ENCODE measurements around the gene BCHE.

BCHE gene

GRCh38 chr3:165803471-165803870 is 33.8 kb downstream of the BCHE start:
- TF ChIP-seq REST (IDR thresholded peaks at IDR 0.05; ENCODE audit: low read depth) (no peak), NFIC (IDR thresholded peaks at IDR 0.05) (no peak), EP300 (IDR thresholded peaks at IDR 0.05; ENCODE audit: borderline replicate concordance) (no peak), USF1 (IDR thresholded peaks at IDR 0.05) (no peak), CEBPB (IDR thresholded peaks at IDR 0.05) (no peak), FOXM1 (IDR thresholded peaks at IDR 0.05; ENCODE audit: borderline replicate concordance, low read depth) (no peak), ZBTB7A (IDR thresholded peaks at IDR 0.05; ENCODE audit: low read depth) (no peak), YY1 (IDR thresholded peaks at IDR 0.05; ENCODE audit: low read depth) (no peak), MAX (IDR thresholded peaks at IDR 0.05) (no peak), EGR1 (IDR thresholded peaks at IDR 0.05) (no peak), CREB1 (IDR thresholded peaks at IDR 0.05; ENCODE audit: low read depth) (no peak), RAD21 (IDR thresholded peaks at IDR 0.05; ENCODE audit: low read depth) (no peak), TAF1 (IDR thresholded peaks at IDR 0.05; ENCODE audit: low read depth) (no peak)

GRCh38 chr3:165800970-165801369 is 36.3 kb downstream of the BCHE start:
- TF ChIP-seq TCF12 (IDR thresholded peaks at IDR 0.05; ENCODE audit: low read depth) (no peak), YY1 (IDR thresholded peaks at IDR 0.05; ENCODE audit: low read depth) (no peak), EP300 (IDR thresholded peaks at IDR 0.05; ENCODE audit: borderline replicate concordance) (no peak), CEBPB (IDR thresholded peaks at IDR 0.05) (no peak), USF1 (IDR thresholded peaks at IDR 0.05) (no peak), ZBTB7A (IDR thresholded peaks at IDR 0.05; ENCODE audit: low read depth) (no peak), FOXM1 (IDR thresholded peaks at IDR 0.05; ENCODE audit: borderline replicate concordance, low read depth) (no peak), REST (IDR thresholded peaks at IDR 0.05; ENCODE audit: low read depth) (no peak), CREB1 (IDR thresholded peaks at IDR 0.05; ENCODE audit: low read depth) (no peak), RAD21 (IDR thresholded peaks at IDR 0.05; ENCODE audit: low read depth) (no peak)

- TF ChIP-seq TCF12 (IDR thresholded peaks at IDR 0.05; ENCODE audit: low read depth): no peak
- TF ChIP-seq NFIC (IDR thresholded peaks at IDR 0.05): no peak
- TF ChIP-seq TEAD4 (IDR thresholded peaks at IDR 0.05): no peak
- no peak for TF ChIP-seq REST (IDR thresholded peaks at IDR 0.05; ENCODE audit: low read depth)
- TF ChIP-seq TAF1 (IDR thresholded peaks at IDR 0.05; ENCODE audit: low read depth): no peak
- TF ChIP-seq YY1 (IDR thresholded peaks at IDR 0.05; ENCODE audit: low read depth): no peak
- no peak for TF ChIP-seq EGR1 (IDR thresholded peaks at IDR 0.05)
- no peak for TF ChIP-seq CEBPB (IDR thresholded peaks at IDR 0.05)
- no peak for TF ChIP-seq MAX (IDR thresholded peaks at IDR 0.05)
- TF ChIP-seq RAD21 (IDR thresholded peaks at IDR 0.05; ENCODE audit: low read depth): no peak
- TF ChIP-seq USF1 (IDR thresholded peaks at IDR 0.05): no peak
Measured at GRCh38 chr3:165799026-165799425, 38.2 kb downstream of the BCHE start.

- no peak for TF ChIP-seq MAX (IDR thresholded peaks at IDR 0.05)
- TF ChIP-seq USF1 (IDR thresholded peaks at IDR 0.05): no peak
- TF ChIP-seq ZBTB7A (IDR thresholded peaks at IDR 0.05; ENCODE audit: low read depth): no peak
Measured at GRCh38 chr3:165797551-165797950, 39.7 kb downstream of the BCHE start.

Data from Ishikawa (cell line).